SK-N-SH treated with all-trans-retinoic acid at 6 μM for 48 hours (cell line): ENCODE results near the gene INO80C.

ENCODE experiments used
- CREB5 ChIP-seq: fragments of 250-450 bp; sonication (Bioruptor Pico); IDR thresholded peaks from 2 replicates; pipeline ENCODE4 v1.5.1; 2020; ENCODE audit warnings: low read depth, mild to moderate bottlenecking, moderate library complexity
- CSRNP3 ChIP-seq: fragments of 250-450 bp; sonication (Bioruptor Pico); IDR thresholded peaks from 2 replicates; pipeline ENCODE4 v1.5.1; 2021; ENCODE audit warnings: mild to moderate bottlenecking, moderate library complexity
- ESRRG ChIP-seq: fragments of 250-450 bp; sonication (Bioruptor Pico); IDR thresholded peaks from 2 replicates; pipeline ENCODE4 v1.6.1; 2021; ENCODE audit warnings: mild to moderate bottlenecking
- GLIS3 ChIP-seq: fragments of 250-450 bp; sonication (Bioruptor Pico); IDR thresholded peaks from 2 replicates; pipeline ENCODE4 v1.5.0; 2020; ENCODE audit warnings: mild to moderate bottlenecking, moderate library complexity
- PATZ1 ChIP-seq: fragments of 250-450 bp; sonication (Bioruptor Pico); IDR thresholded peaks from 2 replicates; pipeline ENCODE4 v1.8.0; 2020; ENCODE audit warnings: mild to moderate bottlenecking, moderate library complexity, borderline replicate concordance
- ZFP30 ChIP-seq: fragments of 450-650 bp; formaldehyde crosslinking; IDR thresholded peaks from 2 replicates; pipeline ENCODE4 v1.5.0; 2022; ENCODE audit warnings: mild to moderate bottlenecking, moderate library complexity

DNA sequence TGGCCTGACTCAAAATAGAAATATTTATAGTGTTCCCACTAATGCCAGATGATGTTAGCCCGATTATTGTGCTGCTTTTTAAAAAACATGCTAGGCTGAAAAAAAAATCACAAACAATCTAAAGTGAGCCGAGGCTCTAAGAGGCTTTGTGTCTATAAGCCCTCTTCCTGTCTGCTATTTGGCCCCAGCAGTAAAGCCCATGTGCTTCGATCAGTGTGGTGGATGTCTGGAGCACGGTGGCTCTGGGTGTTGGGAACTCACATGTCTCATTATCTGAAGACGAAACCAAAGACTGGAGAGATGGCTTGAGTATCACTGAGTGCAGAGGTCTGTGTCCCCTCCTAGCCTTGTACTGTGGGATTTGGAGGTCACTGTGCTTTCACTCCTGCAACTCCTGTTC, 55.1 kb downstream of the INO80C start:
- TF ChIP-seq CREB5 (CRISPR knock-in tag) (no peak), ZFP30 (CRISPR knock-in tag) (no peak), ESRRG (CRISPR knock-in tag) (no peak), CSRNP3 (CRISPR knock-in tag) (no peak), PATZ1 (no peak), GLIS3 (CRISPR knock-in tag) (no peak)
